Loucy (cell line): ENCODE results near the gene AMOTL1.

Source experiments
- H2AFZ ChIP-seq: fragments of 200-600 bp; sonication (generic); 2 replicates; pipeline ENCODE4 v1.6.0; 2016; ENCODE audit warnings: antibody characterized with exemption, mild to moderate bottlenecking, low read length, moderate library complexity
- H3F3A ChIP-seq: fragments of 200-600 bp; 2 replicates; pipeline ENCODE4 v1.6.0; 2016; ENCODE audit warnings: antibody characterized with exemption, low read depth, mild to moderate bottlenecking
- H3K27me3 ChIP-seq: fragments of 200-600 bp; sonication (generic); 2 replicates; pipeline ENCODE4 v1.6.1; 2014; ENCODE audit warnings: low read length, mild to moderate bottlenecking; ENCODE audit not compliant: insufficient read depth, poor library complexity, severe bottlenecking
- H3K36me3 ChIP-seq: fragments of 200-600 bp; sonication (generic); 2 replicates; pipeline ENCODE4 v1.6.1; 2016; ENCODE audit warnings: low read length; ENCODE audit not compliant: insufficient read depth
- H3K4me1 ChIP-seq: fragments of 200-600 bp; sonication (generic); 2 replicates; pipeline ENCODE4 v1.5.1; 2014; ENCODE audit warnings: low read length, mild to moderate bottlenecking; ENCODE audit not compliant: insufficient read depth, poor library complexity, severe bottlenecking
- H3K4me2 ChIP-seq: fragments of 200-600 bp; sonication (generic); 2 replicates; pipeline ENCODE4 v1.6.0; 2014; ENCODE audit warnings: antibody characterized with exemption, low read length, low read depth, mild to moderate bottlenecking; ENCODE audit not compliant: poor library complexity, severe bottlenecking
- H3K4me3 ChIP-seq: fragments of 200-600 bp; sonication (generic); 2 replicates; pipeline ENCODE4 v1.5.1; 2014; ENCODE audit warnings: low read length, mild to moderate bottlenecking, mixed read lengths; ENCODE audit not compliant: poor library complexity, severe bottlenecking
- H3K79me2 ChIP-seq: fragments of 200-600 bp; sonication (generic); 2 replicates; pipeline ENCODE4 v1.6.1; 2014; ENCODE audit warnings: low read length; ENCODE audit not compliant: insufficient read depth
- H3K9ac ChIP-seq: fragments of 200-600 bp; sonication (generic); 2 replicates; pipeline ENCODE4 v1.6.0; 2014; ENCODE audit warnings: mild to moderate bottlenecking, low read depth, low read length, moderate library complexity; ENCODE audit not compliant: poor library complexity, severe bottlenecking
- H3K9me2 ChIP-seq: fragments of 200-600 bp; sonication (generic); replicated peaks from 2 replicates; pipeline ENCODE4 v1.6.1; 2016; ENCODE audit warnings: low read depth, low read length, mixed read lengths
- H3K9me3 ChIP-seq: fragments of 200-600 bp; sonication (generic); 2 replicates; pipeline ENCODE4 v1.6.1; 2014; ENCODE audit warnings: mild to moderate bottlenecking, antibody characterized with exemption, low read length, low read depth; ENCODE audit not compliant: insufficient read depth
- H4K20me1 ChIP-seq: fragments of 200-600 bp; sonication (generic); 2 replicates; pipeline ENCODE4 v1.6.0; 2014; ENCODE audit warnings: antibody characterized with exemption, low read length, mild to moderate bottlenecking; ENCODE audit not compliant: insufficient read depth, poor library complexity, severe bottlenecking
- CTCF ChIP-seq: fragments of 200-600 bp; sonication (generic); conservative IDR thresholded peaks from 2 replicates; pipeline ENCODE4 v1.5.1; 2014; ENCODE audit warnings: mild to moderate bottlenecking, antibody characterized with exemption, low read length
- EZH2phosphoT487 ChIP-seq: fragments of 200-600 bp; IDR thresholded peaks from 2 replicates; pipeline ENCODE4 v1.6.1; 2018; ENCODE audit warnings: antibody characterized with exemption, mild to moderate bottlenecking, moderate library complexity, borderline replicate concordance

The AMOTL1 gene

GRCh38 chr11:94869186-94869585 is 101.0 kb downstream of the AMOTL1 start:
- no peaks in the 10 kb centered on the region for H3F3A ChIP-seq
- H2AFZ ChIP-seq: no peak overlapping the region
- H3K4me2 ChIP-seq: no peak overlapping the region
- no peak overlapping the region for H3K4me3 ChIP-seq
- H4K20me1 ChIP-seq: no peaks in the 10 kb centered on the region
- H3K9me2 ChIP-seq: no peaks in the 10 kb centered on the region
- H3K4me1 ChIP-seq: no peaks in the 10 kb centered on the region
- H3K79me2 ChIP-seq: no peaks in the 10 kb centered on the region
- H3K27me3 ChIP-seq: no peaks in the 10 kb centered on the region
- peaks cover 86% of the 10 kb centered on the region; the same call in 1 of the 2 replicates for H3K36me3 ChIP-seq
- no peaks in the 10 kb centered on the region for H3K9me3 ChIP-seq
- no peak for TF ChIP-seq CTCF
- no peak for TF ChIP-seq EZH2phosphoT487
- no peak overlapping the region for H3K9ac ChIP-seq

- Histone ChIP-seq H4K20me1 (no peaks in the 10 kb centered on the region), H3K4me3 (no peak overlapping the region), H3K9me2 (no peaks in the 10 kb centered on the region), H3K4me2 (no peak overlapping the region), H3K9ac (no peak overlapping the region), H3K79me2 (no peaks in the 10 kb centered on the region), H3K36me3 (peaks cover 74% of the 10 kb centered on the region; the same call in 1 of the 2 replicates), H3F3A (no peaks in the 10 kb centered on the region), H3K4me1 (no peaks in the 10 kb centered on the region), H3K27me3 (no peaks in the 10 kb centered on the region), H3K9me3 (no peaks in the 10 kb centered on the region), H2AFZ (no peak overlapping the region)
- TF ChIP-seq CTCF (no peak), EZH2phosphoT487 (no peak)
These were observed 102.3 kb downstream of the AMOTL1 start for GRCh38 chr11:94870422-94870821.

GRCh38 chr11:94871491-94872185 is 103.5 kb downstream of the AMOTL1 start:
- peaks cover 8% of the 10 kb centered on the region for H3K4me1 ChIP-seq
- TF ChIP-seq EZH2phosphoT487: no peak
- no peak for TF ChIP-seq CTCF

More at GRCh38 chr11:94871491-94872185, 103.5 kb downstream of the AMOTL1 start:
- H3K36me3 ChIP-seq: peaks cover 62% of the 10 kb centered on the region; the same call in 1 of the 2 replicates
- H3K27me3 ChIP-seq: no peaks in the 10 kb centered on the region
- H3K79me2 ChIP-seq: no peaks in the 10 kb centered on the region
- H3K4me3 ChIP-seq: no peak overlapping the region
- no peaks in the 10 kb centered on the region for H4K20me1 ChIP-seq
- no peaks in the 10 kb centered on the region for H3F3A ChIP-seq
- H3K9me3 ChIP-seq: no peaks in the 10 kb centered on the region
- no peak overlapping the region for H2AFZ ChIP-seq
- H3K9me2 ChIP-seq: no peaks in the 10 kb centered on the region
- no peak overlapping the region for H3K9ac ChIP-seq
- H3K4me2 ChIP-seq: no peak overlapping the region
